K562 (cell line): ENCODE data around the gene VARS1. TPM values are rescaled to one million over a fixed set of nuclear protein-coding genes. Genes with fewer than 3 reads are reported as not detected.

Experiments
- CHD4 ChIP-seq: fragments of 200-600 bp; sonication (generic); IDR thresholded peaks from 3 replicates; pipeline ENCODE4 v1.6.1; 2012; ENCODE audit warnings: low read depth, mild to moderate bottlenecking, mixed read lengths, low read length, inconsistent platforms; ENCODE audit not compliant: insufficient read depth, insufficient replicate concordance, poor library complexity, severe bottlenecking
- EHMT2 ChIP-seq: fragments of 450-650 bp; IDR thresholded peaks from 2 replicates; pipeline ENCODE4 v1.6.1; 2018; ENCODE audit warnings: antibody characterized with exemption
- FOXA1 ChIP-seq: fragments of 450-650 bp; IDR thresholded peaks from 2 replicates; pipeline ENCODE4 v1.6.1; 2016; ENCODE audit warnings: mild to moderate bottlenecking, borderline replicate concordance
- FUS ChIP-seq: fragments of 200-400 bp; formaldehyde crosslinking; optimal IDR thresholded peaks from 2 replicates; pipeline ENCODE3; 2017; ENCODE audit warnings: low read depth, low read length
- KDM1A ChIP-seq, 2 experiments: fragments of 450-650 bp; IDR thresholded peaks; 2 replicates each; pipeline ENCODE4 v1.6.1; 2016; ENCODE audit warnings: mild to moderate bottlenecking in 2 of 2
- KLF10 ChIP-seq: fragments of 250-450 bp; sonication (Bioruptor Pico); IDR thresholded peaks from 2 replicates; pipeline ENCODE4 v1.6.1; 2021; ENCODE audit warnings: matching md5 sums
- L3MBTL2 ChIP-seq: fragments of 450-650 bp; IDR thresholded peaks from 2 replicates; pipeline ENCODE4 v1.6.1; 2016; ENCODE audit warnings: mild to moderate bottlenecking, moderate library complexity
- PHF8 ChIP-seq: fragments of 200-600 bp; sonication (generic); IDR thresholded peaks from 2 replicates; pipeline ENCODE4 v1.6.1; 2012; ENCODE audit warnings: mixed run types, mild to moderate bottlenecking, inconsistent platforms, low read length, moderate library complexity, borderline replicate concordance
- PTTG1 ChIP-seq: fragments of 450-650 bp; IDR thresholded peaks from 2 replicates; pipeline ENCODE4 v1.6.1; 2016; ENCODE audit warnings: low read depth, mild to moderate bottlenecking, missing genetic modification characterization, missing compliant biosample characterization
- PURB ChIP-seq: sonication (generic); formaldehyde crosslinking; IDR thresholded peaks from 2 replicates; pipeline ENCODE4 v1.9.0; 2021; ENCODE audit warnings: low read depth, mild to moderate bottlenecking, missing genetic modification reagents
- RBM22 ChIP-seq: fragments of 200-400 bp; formaldehyde crosslinking; IDR thresholded peaks from 2 replicates; pipeline ENCODE4 v1.6.1; 2018; ENCODE audit warnings: low read length, low read depth; ENCODE audit not compliant: poor library complexity, severe bottlenecking
- SMARCA5 ChIP-seq: fragments of 450-650 bp; IDR thresholded peaks from 2 replicates; pipeline ENCODE4 v1.6.1; 2016
- SRSF3 ChIP-seq: fragments of 200-400 bp; formaldehyde crosslinking; IDR thresholded peaks from 2 replicates; pipeline ENCODE4 v1.6.1; 2016; ENCODE audit warnings: mild to moderate bottlenecking, low read length, moderate library complexity; ENCODE audit not compliant: insufficient read depth
- ZBED1 ChIP-seq: IDR thresholded peaks from 2 replicates; pipeline ENCODE4 v1.6.1; 2014
- ZNF124 ChIP-seq: sonication (generic); formaldehyde crosslinking; IDR thresholded peaks from 2 replicates; pipeline ENCODE4 v1.8.1; 2022; ENCODE audit warnings: missing genetic modification reagents
- ZNF263 ChIP-seq: sonication (generic); formaldehyde crosslinking; IDR thresholded peaks from 2 replicates; pipeline ENCODE4 v1.8.0; 2022; ENCODE audit warnings: mild to moderate bottlenecking, missing genetic modification reagents, borderline replicate concordance
- ZNF699 ChIP-seq: fragments of 250-450 bp; sonication (Bioruptor Pico); IDR thresholded peaks from 2 replicates; pipeline ENCODE4 v1.8.0; 2021; ENCODE audit warnings: mild to moderate bottlenecking, moderate library complexity; ENCODE audit not compliant: insufficient replicate concordance
- polyA plus RNA-seq, 8 experiments: library from polyadenylated mRNA; depleted of rRNA in 4 of 8; stranded (reverse) in 5 of 8; unstranded in 3 of 8; fragments of >200 nt; fragmentation: Nextera tagmentation in 2 of 8; fragmentation: Illumina TruSeq in 1 of 8; extraction: Ambion mirVana in 2 of 8; extraction: Trizol in 1 of 8; gene quantifications; 2 replicates each; pipeline versions ENCODE4 v1.2.1 to v1.2.3, GENCODE V29; 2011 to 2014; ENCODE audit warnings: inconsistent platforms in 1 of 8, missing spikeins in 1 of 8
- total RNA-seq, 7 experiments: library from RNA; depleted of rRNA in 6 of 7; stranded (reverse); fragments of >200 nt in 6 of 7; fragmentation: Illumina TruSeq in 2 of 7; extraction: Trizol in 2 of 7; gene quantifications; 2 replicates each; pipeline versions ENCODE4 v1.2.1 to v1.2.3, GENCODE V29; 2011 to 2021; ENCODE audit warnings: low replicate concordance in 1 of 7
- TF ChIP-seq, protein P1 (sequence below): sonication (generic); formaldehyde crosslinking; IDR thresholded peaks from 2 replicates; pipeline ENCODE4 v1.8.0; 2022; ENCODE audit warnings: mild to moderate bottlenecking, missing genetic modification reagents
- TF ChIP-seq, protein P2 (sequence below): fragments of 250-450 bp; sonication (Bioruptor Pico); IDR thresholded peaks from 2 replicates; pipeline ENCODE4 v1.5.0; 2021
- TF ChIP-seq, protein P3 (sequence below): fragments of 450-650 bp; formaldehyde crosslinking; conservative IDR thresholded peaks from 2 replicates; pipeline ENCODE4 v1.4.0; 2022; ENCODE audit warnings: mild to moderate bottlenecking, missing genetic modification characterization
- TF ChIP-seq, protein P4 (sequence below): fragments of 450-650 bp; formaldehyde crosslinking; IDR thresholded peaks from 2 replicates; pipeline ENCODE4 v1.4.0; 2022; ENCODE audit warnings: missing genetic modification characterization
- TF ChIP-seq, protein P5 (sequence below): fragments of 450-650 bp; IDR thresholded peaks from 2 replicates; pipeline ENCODE4 v1.6.1; 2018; ENCODE audit warnings: mild to moderate bottlenecking, low read depth; ENCODE audit not compliant: partially characterized antibody

The VARS1 gene
- total and polyA plus RNA-seq, 9 of the 15 experiments (the other 6 are each of a cell fraction or from before 2014, with no cell fraction given), result 2.9 to 488 (median 130) TPM

DNA sequence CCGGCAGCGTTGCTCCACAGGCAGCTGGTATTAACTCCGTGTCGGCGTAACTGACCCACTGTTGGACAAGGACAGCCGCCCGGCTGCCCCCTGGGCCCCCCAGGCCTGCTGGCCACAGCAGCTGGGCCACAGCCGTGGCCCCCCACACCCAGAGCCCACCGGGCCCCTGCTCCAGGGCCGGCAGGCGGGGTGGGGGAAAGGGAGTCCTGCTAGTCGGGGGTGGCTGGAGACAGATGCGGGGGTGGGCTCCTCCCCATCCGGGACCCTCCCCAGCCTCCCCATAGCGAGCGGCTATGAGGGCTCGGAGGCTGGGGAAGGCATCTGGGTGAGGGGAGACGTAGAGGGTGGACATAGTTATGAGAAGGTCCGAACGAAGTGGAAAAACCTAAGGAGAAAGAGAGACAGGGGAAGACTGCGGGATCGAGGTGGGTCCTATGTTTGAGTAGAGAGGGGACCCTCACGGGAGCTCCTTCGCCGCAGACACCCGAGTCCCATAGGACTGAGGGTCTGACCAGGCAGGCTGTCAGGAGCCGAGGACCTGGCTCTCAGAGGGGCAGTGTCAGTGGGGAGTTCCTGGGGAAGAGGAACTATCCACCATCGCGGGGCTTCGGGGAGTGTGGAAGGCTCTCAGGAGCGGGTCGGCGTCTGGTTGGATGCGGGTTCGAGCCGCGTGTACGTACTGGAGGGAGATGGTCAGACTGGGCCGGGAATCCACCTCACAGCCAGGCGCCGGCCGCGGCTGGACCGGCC is 511 bp downstream of the VARS1 start (continued):
- TF ChIP-seq, protein P1, sequence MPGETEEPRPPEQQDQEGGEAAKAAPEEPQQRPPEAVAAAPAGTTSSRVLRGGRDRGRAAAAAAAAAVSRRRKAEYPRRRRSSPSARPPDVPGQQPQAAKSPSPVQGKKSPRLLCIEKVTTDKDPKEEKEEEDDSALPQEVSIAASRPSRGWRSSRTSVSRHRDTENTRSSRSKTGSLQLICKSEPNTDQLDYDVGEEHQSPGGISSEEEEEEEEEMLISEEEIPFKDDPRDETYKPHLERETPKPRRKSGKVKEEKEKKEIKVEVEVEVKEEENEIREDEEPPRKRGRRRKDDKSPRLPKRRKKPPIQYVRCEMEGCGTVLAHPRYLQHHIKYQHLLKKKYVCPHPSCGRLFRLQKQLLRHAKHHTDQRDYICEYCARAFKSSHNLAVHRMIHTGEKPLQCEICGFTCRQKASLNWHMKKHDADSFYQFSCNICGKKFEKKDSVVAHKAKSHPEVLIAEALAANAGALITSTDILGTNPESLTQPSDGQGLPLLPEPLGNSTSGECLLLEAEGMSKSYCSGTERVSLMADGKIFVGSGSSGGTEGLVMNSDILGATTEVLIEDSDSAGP (CRISPR knock-in tag), result no peak
- no peak for TF ChIP-seq FUS
- TF ChIP-seq, protein P2, sequence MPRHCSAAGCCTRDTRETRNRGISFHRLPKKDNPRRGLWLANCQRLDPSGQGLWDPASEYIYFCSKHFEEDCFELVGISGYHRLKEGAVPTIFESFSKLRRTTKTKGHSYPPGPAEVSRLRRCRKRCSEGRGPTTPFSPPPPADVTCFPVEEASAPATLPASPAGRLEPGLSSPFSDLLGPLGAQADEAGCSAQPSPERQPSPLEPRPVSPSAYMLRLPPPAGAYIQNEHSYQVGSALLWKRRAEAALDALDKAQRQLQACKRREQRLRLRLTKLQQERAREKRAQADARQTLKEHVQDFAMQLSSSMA (CRISPR knock-in tag), result no peak
- no peak for TF ChIP-seq KDM1A (IDR thresholded peaks at IDR 0.05)
- no peak for TF ChIP-seq CHD4
- TF ChIP-seq KLF10 (CRISPR knock-in tag), result no peak
- TF ChIP-seq, protein P3, sequence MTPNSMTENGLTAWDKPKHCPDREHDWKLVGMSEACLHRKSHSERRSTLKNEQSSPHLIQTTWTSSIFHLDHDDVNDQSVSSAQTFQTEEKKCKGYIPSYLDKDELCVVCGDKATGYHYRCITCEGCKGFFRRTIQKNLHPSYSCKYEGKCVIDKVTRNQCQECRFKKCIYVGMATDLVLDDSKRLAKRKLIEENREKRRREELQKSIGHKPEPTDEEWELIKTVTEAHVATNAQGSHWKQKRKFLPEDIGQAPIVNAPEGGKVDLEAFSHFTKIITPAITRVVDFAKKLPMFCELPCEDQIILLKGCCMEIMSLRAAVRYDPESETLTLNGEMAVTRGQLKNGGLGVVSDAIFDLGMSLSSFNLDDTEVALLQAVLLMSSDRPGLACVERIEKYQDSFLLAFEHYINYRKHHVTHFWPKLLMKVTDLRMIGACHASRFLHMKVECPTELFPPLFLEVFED (CRISPR knock-in tag), result peak; percentile 46; the same call in 1 of the 2 replicates
- TF ChIP-seq FOXA1, result no peak
- TF ChIP-seq, protein P4, sequence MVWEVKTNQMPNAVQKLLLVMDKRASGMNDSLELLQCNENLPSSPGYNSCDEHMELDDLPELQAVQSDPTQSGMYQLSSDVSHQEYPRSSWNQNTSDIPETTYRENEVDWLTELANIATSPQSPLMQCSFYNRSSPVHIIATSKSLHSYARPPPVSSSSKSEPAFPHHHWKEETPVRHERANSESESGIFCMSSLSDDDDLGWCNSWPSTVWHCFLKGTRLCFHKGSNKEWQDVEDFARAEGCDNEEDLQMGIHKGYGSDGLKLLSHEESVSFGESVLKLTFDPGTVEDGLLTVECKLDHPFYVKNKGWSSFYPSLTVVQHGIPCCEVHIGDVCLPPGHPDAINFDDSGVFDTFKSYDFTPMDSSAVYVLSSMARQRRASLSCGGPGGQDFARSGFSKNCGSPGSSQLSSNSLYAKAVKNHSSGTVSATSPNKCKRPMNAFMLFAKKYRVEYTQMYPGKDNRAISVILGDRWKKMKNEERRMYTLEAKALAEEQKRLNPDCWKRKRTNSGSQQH, result peak; percentile 68; the same call in 1 of the 2 replicates
- TF ChIP-seq PTTG1 (tag), result no peak
- no peak for TF ChIP-seq PURB
- no peak; the same call in 1 of the 2 replicates for TF ChIP-seq ZNF263 (CRISPR knock-in tag)
- no peak for TF ChIP-seq PHF8
- TF ChIP-seq SRSF3, result peak; percentile 92
- TF ChIP-seq ZBED1, result no peak
- TF ChIP-seq, protein P5, sequence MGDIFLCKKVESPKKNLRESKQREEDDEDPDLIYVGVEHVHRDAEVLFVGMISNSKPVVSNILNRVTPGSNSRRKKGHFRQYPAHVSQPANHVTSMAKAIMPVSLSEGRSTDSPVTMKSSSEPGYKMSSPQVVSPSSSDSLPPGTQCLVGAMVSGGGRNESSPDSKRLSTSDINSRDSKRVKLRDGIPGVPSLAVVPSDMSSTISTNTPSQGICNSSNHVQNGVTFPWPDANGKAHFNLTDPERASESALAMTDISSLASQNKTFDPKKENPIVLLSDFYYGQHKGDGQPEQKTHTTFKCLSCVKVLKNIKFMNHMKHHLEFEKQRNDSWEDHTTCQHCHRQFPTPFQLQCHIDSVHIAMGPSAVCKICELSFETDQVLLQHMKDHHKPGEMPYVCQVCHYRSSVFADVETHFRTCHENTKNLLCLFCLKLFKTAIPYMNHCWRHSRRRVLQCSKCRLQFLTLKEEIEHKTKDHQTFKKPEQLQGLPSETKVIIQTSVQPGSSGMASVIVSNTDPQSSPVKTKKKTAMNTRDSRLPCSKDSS, result no peak
- no peak for TF ChIP-seq SMARCA5
- TF ChIP-seq L3MBTL2, result no peak
- no peak for TF ChIP-seq EHMT2
- peak; percentile 80 for TF ChIP-seq RBM22
- TF ChIP-seq ZNF699, result no peak
- no peak for TF ChIP-seq ZNF124 (CRISPR knock-in tag)
